Activated CD4-positive, alpha-beta memory T cell treated with anti-CD3 and anti-CD28 coated beads for 36 hours (primary cell): ENCODE measurements around the gene ALDH3B1. TPM values are rescaled to one million over a fixed set of nuclear protein-coding genes. Genes with fewer than 3 reads are reported as not detected.
"Not testable (repeated sequence)": the region's sequence is repeated elsewhere in the genome, so short reads cannot be mapped to it uniquely, and the experiment has no call there.

ENCODE experiments used
- CTCF ChIA-PET: fragments of 350-600 bp; sonication (Branson Sonifier 250); formaldehyde crosslinking; loops from one replicate; lab custom pipeline; 2021; ENCODE audit warnings: antibody characterized with exemption, inconsistent platforms; lab: Charles Lee
- POLR2A ChIA-PET: fragments of 350-600 bp; sonication (Branson Sonifier 250); formaldehyde crosslinking; loops from one replicate; lab custom pipeline; 2021; ENCODE audit warnings: antibody characterized with exemption; lab: Charles Lee
- DNase-seq: peaks from one replicate; pipeline ENCODE4 v3.0.0-alpha.2; 2020
- H3K27ac Mint-ChIP-seq: one replicate; pipeline ENCODE4 v1.8.0; 2021; ENCODE audit warnings: mixed read lengths
- H3K27me3 Mint-ChIP-seq: one replicate; pipeline ENCODE4 v1.8.0; 2021; ENCODE audit warnings: mixed read lengths
- H3K36me3 Mint-ChIP-seq: one replicate; pipeline ENCODE4 v1.8.0; 2021; ENCODE audit warnings: mixed read lengths
- H3K4me1 Mint-ChIP-seq: one replicate; pipeline ENCODE4 v1.8.0; 2021; ENCODE audit warnings: low read depth, mixed read lengths
- H3K4me3 Mint-ChIP-seq: one replicate; pipeline ENCODE4 v1.8.0; 2021; ENCODE audit warnings: mild to moderate bottlenecking, mixed read lengths
- H3K9me3 Mint-ChIP-seq: one replicate; pipeline ENCODE4 v1.8.0; 2021; ENCODE audit warnings: mixed read lengths
- intact Hi-C: fragments of 100-400 bp; cut with micrococcal nuclease; formaldehyde crosslinking; loops from one replicate; pipeline ENCODE4 v1.15.1; 2023
- total RNA-seq, 2 experiments: library from RNA; stranded (reverse); gene quantifications; one replicate each; pipeline ENCODE4 v1.2.3, GENCODE V29; 2021

ALDH3B1 gene
- total RNA-seq, 2 experiments from 2014 or later = not detected

GRCh38 chr11:67990546-67991346 lies 19.4 kb upstream of the ALDH3B1 start:
- not testable (repeated sequence) for H3K9me3 Mint-ChIP-seq, H3K4me3 Mint-ChIP-seq

GRCh38 chr11:67991347-67992121 lies 18.6 kb upstream of the ALDH3B1 start:
- H3K27ac Mint-ChIP-seq, H3K4me1 Mint-ChIP-seq, POLR2A ChIA-PET, CTCF ChIA-PET, intact Hi-C loops, DNase-seq, H3K4me3 Mint-ChIP-seq, H3K36me3 Mint-ChIP-seq, H3K27me3 Mint-ChIP-seq, H3K9me3 Mint-ChIP-seq: not testable (repeated sequence)

More at GRCh38 chr11:67990546-67991346, 19.4 kb upstream of the ALDH3B1 start:
- H3K27ac Mint-ChIP-seq, H3K36me3 Mint-ChIP-seq, intact Hi-C loops, CTCF ChIA-PET, H3K27me3 Mint-ChIP-seq, POLR2A ChIA-PET, DNase-seq, H3K4me1 Mint-ChIP-seq: not testable (repeated sequence)

GRCh38 chr11:67993821-67994220 lies 16.3 kb upstream of the ALDH3B1 start:
- H3K4me1 Mint-ChIP-seq = peaks cover 19% of the 10 kb centered on the region
- H3K4me3 Mint-ChIP-seq, H3K36me3 Mint-ChIP-seq, H3K27ac Mint-ChIP-seq, H3K27me3 Mint-ChIP-seq, POLR2A ChIA-PET, intact Hi-C loops, H3K9me3 Mint-ChIP-seq: not testable (repeated sequence)
- DNase-seq = peak; percentile 72
- CTCF ChIA-PET = interaction anchor here (0.7 to 1.5 kb wide), 4 partner anchors 9 to 38 kb away, joined by 3 to 4 read pairs (median 3); no protein-coding TSS in a partner anchor

- CTCF ChIA-PET = interaction anchor here (0.7 to 1.5 kb wide), 4 partner anchors 8 to 39 kb away, joined by 3 to 4 read pairs (median 3); no protein-coding TSS in a partner anchor
- intact Hi-C loops, H3K36me3 Mint-ChIP-seq, DNase-seq, POLR2A ChIA-PET, H3K27me3 Mint-ChIP-seq, H3K27ac Mint-ChIP-seq, H3K9me3 Mint-ChIP-seq, H3K4me3 Mint-ChIP-seq: not testable (repeated sequence)
- peaks cover 19% of the 10 kb centered on the region for H3K4me1 Mint-ChIP-seq
These were observed 15.7 kb upstream of the ALDH3B1 start for GRCh38 chr11:67994387-67994786.

- H3K27me3 Mint-ChIP-seq, H3K9me3 Mint-ChIP-seq, H3K4me3 Mint-ChIP-seq, H3K27ac Mint-ChIP-seq, intact Hi-C loops, POLR2A ChIA-PET, DNase-seq, H3K36me3 Mint-ChIP-seq: not testable (repeated sequence)
- CTCF ChIA-PET = interaction anchor here (1.5 kb wide), 1 partner anchor 15 kb away, joined by 3 read pairs; no protein-coding TSS in a partner anchor
- H3K4me1 Mint-ChIP-seq = peaks cover 19% of the 10 kb centered on the region
These were observed 15.0 kb upstream of the ALDH3B1 start for GRCh38 chr11:67995129-67995528.

GRCh38 chr11:67995579-67995978 lies 14.5 kb upstream of the ALDH3B1 start:
- CTCF ChIA-PET, POLR2A ChIA-PET, H3K27ac Mint-ChIP-seq, H3K9me3 Mint-ChIP-seq, H3K4me3 Mint-ChIP-seq, H3K27me3 Mint-ChIP-seq, intact Hi-C loops, H3K36me3 Mint-ChIP-seq, DNase-seq: not testable (repeated sequence)
- peaks cover 19% of the 10 kb centered on the region for H3K4me1 Mint-ChIP-seq

- Mint-ChIP-seq H3K27me3 (no peaks in the 10 kb centered on the region), H3K4me1 (peaks cover 19% of the 10 kb centered on the region), H3K9me3 (no peaks in the 10 kb centered on the region), H3K36me3 (peaks cover 2% of the 10 kb centered on the region), H3K4me3 (no peak overlapping the region), H3K27ac (no peak overlapping the region)
- ChIA-PET POLR2A (no interaction called here), CTCF (no interaction called here)
- intact Hi-C loops = no loop called here
- DNase-seq = no peak
These were observed 14.1 kb upstream of the ALDH3B1 start for GRCh38 chr11:67996051-67996450.

GRCh38 chr11:67996622-67997474 lies 13.3 kb upstream of the ALDH3B1 start:
- no peaks in the 10 kb centered on the region for H3K9me3 Mint-ChIP-seq
- peak; percentile 59 for DNase-seq
- peaks cover 19% of the 10 kb centered on the region for H3K4me1 Mint-ChIP-seq
- H3K4me3 Mint-ChIP-seq = no peak overlapping the region
- no peak overlapping the region for H3K27ac Mint-ChIP-seq
- ChIA-PET CTCF (interaction anchor here (0.6 to 1.1 kb wide), 2 partner anchors 41 to 280 kb away, joined by 3 to 4 read pairs; no protein-coding TSS in a partner anchor), POLR2A (no interaction called here)
- intact Hi-C loops = no loop called here
- no peaks in the 10 kb centered on the region for H3K27me3 Mint-ChIP-seq
- H3K36me3 Mint-ChIP-seq = peaks cover 2% of the 10 kb centered on the region

GRCh38 chr11:67997475-67997921 lies 12.6 kb upstream of the ALDH3B1 start:
- Mint-ChIP-seq H3K4me3 (no peak overlapping the region), H3K27me3 (no peaks in the 10 kb centered on the region), H3K4me1 (peaks cover 23% of the 10 kb centered on the region), H3K27ac (no peak overlapping the region), H3K9me3 (no peaks in the 10 kb centered on the region), H3K36me3 (peaks cover 2% of the 10 kb centered on the region)
- no peak for DNase-seq
- ChIA-PET POLR2A (no interaction called here), CTCF (interaction anchor here (1.1 kb wide), 1 partner anchor 42 kb away, joined by 4 read pairs; no protein-coding TSS in a partner anchor)
- intact Hi-C loops = no loop called here

- H3K36me3 Mint-ChIP-seq = peaks cover 2% of the 10 kb centered on the region
- intact Hi-C loops = no loop called here
- no peaks in the 10 kb centered on the region for H3K27me3 Mint-ChIP-seq
- CTCF ChIA-PET = interaction anchor here (0.9 to 1.1 kb wide), 2 partner anchors 43 to 642 kb away, joined by 3 to 4 read pairs; no protein-coding TSS in a partner anchor
- POLR2A ChIA-PET = no interaction called here
- no peak overlapping the region for H3K27ac Mint-ChIP-seq
- no peak overlapping the region for H3K4me3 Mint-ChIP-seq
- H3K9me3 Mint-ChIP-seq = no peaks in the 10 kb centered on the region
- peaks cover 28% of the 10 kb centered on the region for H3K4me1 Mint-ChIP-seq
- DNase-seq = peak; percentile 39
These were observed 11.7 kb upstream of the ALDH3B1 start for GRCh38 chr11:67998150-67999045.

GRCh38 chr11:67999201-67999629 lies 10.9 kb upstream of the ALDH3B1 start:
- intact Hi-C loops = no loop called here
- Mint-ChIP-seq H3K4me3 (no peak overlapping the region), H3K27ac (no peak overlapping the region), H3K27me3 (no peaks in the 10 kb centered on the region), H3K4me1 (peaks cover 26% of the 10 kb centered on the region), H3K9me3 (no peaks in the 10 kb centered on the region), H3K36me3 (peaks cover 2% of the 10 kb centered on the region)
- no peak for DNase-seq
- ChIA-PET POLR2A (no interaction called here), CTCF (interaction anchor here (0.9 to 1.1 kb wide), 2 partner anchors 44 to 643 kb away, joined by 3 to 4 read pairs; no protein-coding TSS in a partner anchor)
